Kidney (tissue), 22 donors: ENCODE data around the gene TBCK. TPM values are rescaled to one million over a fixed set of nuclear protein-coding genes. Genes with fewer than 3 reads are reported as not detected.

Source experiments
- DNase-seq, 5 donors: peaks; one replicate each; pipeline ENCODE4 v3.0.0-alpha.2; 2013 to 2020
- FAIRE-seq: peaks from 2 replicates; lab custom pipeline; 2012; peaks lifted over from hg19 to GRCh38; lab: Jason Lieb, UNC
- H3K27ac ChIP-seq, 2 donors: one replicate each; pipeline ENCODE4 v1.7.0; 2013; ENCODE audit warnings: low read depth in 2 of 2, low read length in 2 of 2, inconsistent platforms in 1 of 2
- H3K27me3 ChIP-seq: one replicate; pipeline ENCODE4 v1.7.1; 2013; ENCODE audit warnings: low read length, inconsistent platforms; ENCODE audit not compliant: control insufficient read depth, insufficient read depth
- H3K36me3 ChIP-seq, 3 donors: one replicate each; pipeline versions ENCODE4 v1.7.0 to v1.7.1; 2013; ENCODE audit warnings: low read length in 3 of 3, control low read depth in 1 of 3, inconsistent platforms in 1 of 3; ENCODE audit not compliant: insufficient read depth in 3 of 3, control insufficient read depth in 2 of 3
- H3K4me1 ChIP-seq, 3 donors: one replicate each; pipeline versions ENCODE4 v1.7.0 to v1.7.1; 2013; ENCODE audit warnings: low read length in 3 of 3, inconsistent platforms in 1 of 3, low read depth in 1 of 3; ENCODE audit not compliant: control insufficient read depth in 2 of 3, insufficient read depth in 2 of 3
- H3K4me3 ChIP-seq, 3 donors: one replicate each; pipeline versions ENCODE4 v1.7.0 to v1.8.1; 2013; ENCODE audit warnings: low read length in 3 of 3, control low read depth in 1 of 3, inconsistent platforms in 1 of 3
- H3K9ac ChIP-seq, 3 donors: one replicate each; pipeline versions ENCODE4 v1.7.0 to v1.7.1; 2013; ENCODE audit warnings: low read length in 3 of 3, control low read depth in 1 of 3, inconsistent platforms in 1 of 3
- H3K9me3 ChIP-seq, 3 donors: one replicate each; pipeline versions ENCODE4 v1.7.0 to v1.7.1; 2013; ENCODE audit warnings: low read length in 3 of 3, control low read depth in 1 of 3, inconsistent platforms in 1 of 3; ENCODE audit not compliant: control insufficient read depth in 2 of 3, insufficient read depth in 1 of 3
- intact Hi-C: fragments of 100-400 bp; cut with DNase I; formaldehyde crosslinking; loops from one replicate; pipeline ENCODE4 v1.11.1; 2022
- long read RNA-seq, 10 donors: library from polyadenylated mRNA in 1 of 10; unstranded in 1 of 10; transcript quantifications; one replicate each; pipeline ENCODE4 v2.0.0 and lab custom pipeline, GENCODE V29; 2021 to 2026
- polyA plus RNA-seq: library from polyadenylated mRNA; stranded (reverse); fragments of 350-450 nt; fragmentation: Illumina TruSeq; extraction: RNeasy Lipid Tissue Mini Kit (QIAGEN cat#74804); gene quantifications from one replicate; pipeline ENCODE4 v1.2.3, GENCODE V29; 2014; ENCODE audit warnings: low read depth, low replicate concordance; ENCODE audit not compliant: insufficient read depth
- total RNA-seq: library from RNA; stranded (reverse); fragmentation: NEBNext Ultra II Directional; extraction: Animal tissue kit (Norgen Biotek cat#: 25700); gene quantifications from one replicate; pipeline ENCODE4 v1.2.1, GENCODE V29; 2021
- TF ChIP-seq, protein P1 (sequence below): IDR thresholded peaks from 3 replicates; pipeline ENCODE4 v1.5.1; 2012; ENCODE audit warnings: mild to moderate bottlenecking, moderate library complexity, borderline replicate concordance; ENCODE audit not compliant: insufficient read depth; ENCODE audit errors: extremely low read depth
- donor health status: control.
- donor health status: control.
- donor health status: control.
- donor health status: control.
- donor health status: control.
- donor health status: DM: yes; HTN: yes; CAD: no.
- donor health status: Normal renal cell carcinoma (clear cell type).

TBCK gene
- total RNA-seq (50.0 TPM), polyA plus RNA-seq (15.8 TPM)
- long read RNA-seq, donor 1, partial matches to known transcripts: 5 of 7 reads
- long read RNA-seq, donor 1, other reads (novel, unspliced or antisense): 0 of 7 reads
- long read RNA-seq, donor 2, partial matches to known transcripts: 7 of 10 reads
- long read RNA-seq, donor 2, other reads (novel, unspliced or antisense): 0 of 10 reads
- long read RNA-seq, donor 3, partial matches to known transcripts: 196 of 247 reads
- long read RNA-seq, donor 3, other reads (novel, unspliced or antisense): 46 of 247 reads
- long read RNA-seq, donor 4, partial matches to known transcripts: 153 of 165 reads
- long read RNA-seq, donor 4, other reads (novel, unspliced or antisense): 12 of 165 reads
- long read RNA-seq, donor 5, partial matches to known transcripts: 0 of 1 reads
- long read RNA-seq, donor 5, other reads (novel, unspliced or antisense): 0 of 1 reads
- long read RNA-seq, donor 6, partial matches to known transcripts: 6 of 9 reads
- long read RNA-seq, donor 6, other reads (novel, unspliced or antisense): 0 of 9 reads
- long read RNA-seq, donor 7, partial matches to known transcripts: 5 of 15 reads
- long read RNA-seq, donor 7, other reads (novel, unspliced or antisense): 7 of 15 reads
- long read RNA-seq, donor 8, partial matches to known transcripts: 5 of 5 reads
- long read RNA-seq, donor 8, other reads (novel, unspliced or antisense): 0 of 5 reads
- long read RNA-seq, donor 9: 0 reads
- long read RNA-seq, donor 10, partial matches to known transcripts: 5 of 5 reads
- long read RNA-seq, donor 10, other reads (novel, unspliced or antisense): 0 of 5 reads

DNA sequence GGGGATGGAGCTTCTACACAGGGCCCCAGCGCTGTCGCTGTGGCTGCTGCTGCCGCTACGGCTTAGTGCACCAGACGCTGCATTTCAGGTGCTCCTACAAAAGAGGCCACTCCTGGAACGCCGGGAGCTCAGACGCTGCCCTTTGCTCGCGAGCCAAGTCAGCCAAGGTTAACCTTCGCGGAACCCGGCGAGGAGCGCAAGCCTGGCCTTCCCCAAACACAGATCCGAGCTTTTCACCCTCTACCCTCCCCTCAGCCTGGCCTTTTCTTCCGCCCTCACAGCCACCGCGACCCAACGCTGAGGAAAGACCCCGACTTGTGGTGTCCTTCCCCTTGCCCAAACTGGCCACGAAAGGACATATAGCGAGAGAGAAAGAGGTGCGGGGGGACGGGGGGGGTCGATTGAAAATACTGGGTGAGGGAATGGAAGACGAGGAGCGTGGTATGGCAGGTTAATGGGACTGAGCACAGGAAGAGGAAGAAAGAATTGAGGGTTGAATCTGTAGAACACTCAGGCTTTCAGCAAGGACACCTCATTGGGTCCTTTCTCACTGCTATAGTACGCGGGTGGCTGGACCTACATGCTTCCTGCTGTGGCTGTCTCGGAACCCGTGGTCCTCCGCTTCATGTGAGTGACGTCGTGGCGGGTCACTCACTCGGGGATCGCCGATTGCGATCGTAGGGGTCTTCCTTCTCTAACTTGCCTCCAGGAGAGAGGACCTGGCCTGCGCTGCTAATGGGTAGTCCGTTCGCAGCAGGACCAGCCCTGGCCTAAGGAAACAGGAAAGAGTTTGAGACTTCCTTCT lies at the start of gene TBCK, which contains the start of gene AIMP1:
TSS of gene TBCK (minus strand) at position 242 of the 805 bp plus-strand sequence. CDS start 7,249 bp downstream, outside the sequence.
TSS of gene AIMP1 (plus strand) at position 583 of the 805 bp plus-strand sequence. CDS start 8,460 bp downstream, outside the sequence.
- Histone ChIP-seq H3K27me3 (no peaks in the 10 kb centered on the region), H3K9ac (peak within 1 kb of the TSS; percentile 65 to 99 (median 93)), H3K27ac (peak within 1 kb of the TSS; percentile 96 to 97), H3K4me3 (peak within 1 kb of the TSS; percentile 91 to 99 (median 96)), H3K36me3 (no peaks in the 10 kb centered on the region), H3K4me1 (peaks cover 0 to 16% (median 14%) of the 10 kb centered on the region in 3 donors), H3K9me3 (no peaks in the 10 kb centered on the region)
- FAIRE-seq (no peak), DNase-seq (peak; percentile 94 to 98 (median 95))
- TF ChIP-seq, protein P1, sequence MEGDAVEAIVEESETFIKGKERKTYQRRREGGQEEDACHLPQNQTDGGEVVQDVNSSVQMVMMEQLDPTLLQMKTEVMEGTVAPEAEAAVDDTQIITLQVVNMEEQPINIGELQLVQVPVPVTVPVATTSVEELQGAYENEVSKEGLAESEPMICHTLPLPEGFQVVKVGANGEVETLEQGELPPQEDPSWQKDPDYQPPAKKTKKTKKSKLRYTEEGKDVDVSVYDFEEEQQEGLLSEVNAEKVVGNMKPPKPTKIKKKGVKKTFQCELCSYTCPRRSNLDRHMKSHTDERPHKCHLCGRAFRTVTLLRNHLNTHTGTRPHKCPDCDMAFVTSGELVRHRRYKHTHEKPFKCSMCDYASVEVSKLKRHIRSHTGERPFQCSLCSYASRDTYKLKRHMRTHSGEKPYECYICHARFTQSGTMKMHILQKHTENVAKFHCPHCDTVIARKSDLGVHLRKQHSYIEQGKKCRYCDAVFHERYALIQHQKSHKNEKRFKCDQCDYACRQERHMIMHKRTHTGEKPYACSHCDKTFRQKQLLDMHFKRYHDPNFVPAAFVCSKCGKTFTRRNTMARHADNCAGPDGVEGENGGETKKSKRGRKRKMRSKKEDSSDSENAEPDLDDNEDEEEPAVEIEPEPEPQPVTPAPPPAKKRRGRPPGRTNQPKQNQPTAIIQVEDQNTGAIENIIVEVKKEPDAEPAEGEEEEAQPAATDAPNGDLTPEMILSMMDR: no peak
- intact Hi-C loops: no loop called here

DNA sequence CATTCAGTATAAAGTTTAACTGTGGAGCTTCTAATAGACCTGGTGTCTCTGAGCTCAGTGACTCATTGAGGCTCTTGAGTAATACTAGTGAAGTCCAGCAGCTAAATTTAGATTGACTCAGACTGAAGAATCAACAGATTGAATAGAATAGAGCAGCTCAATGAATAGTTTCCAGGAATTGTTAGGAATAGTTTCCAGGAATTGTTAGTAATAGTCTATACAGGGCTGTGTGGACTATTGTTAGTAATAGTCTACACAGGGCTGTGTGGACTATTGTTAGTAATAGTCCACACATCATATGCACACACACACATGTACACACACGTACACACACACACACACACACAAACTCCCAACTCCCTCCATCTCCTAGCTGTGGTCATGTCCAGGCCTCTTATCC lies 49.6 kb upstream of the TBCK start:
- no peaks in the 10 kb centered on the region for H3K9me3 ChIP-seq
- intact Hi-C loops: no loop called here
- TF ChIP-seq, protein P1: no peak
- H3K9ac ChIP-seq: no peak overlapping the region
- no peaks in the 10 kb centered on the region for H3K36me3 ChIP-seq
- no peaks in the 10 kb centered on the region for H3K4me1 ChIP-seq
- FAIRE-seq (no peak), DNase-seq (no peak)
- H3K27me3 ChIP-seq: no peaks in the 10 kb centered on the region
- no peak overlapping the region for H3K4me3 ChIP-seq
- H3K27ac ChIP-seq: no peak overlapping the region

DNA sequence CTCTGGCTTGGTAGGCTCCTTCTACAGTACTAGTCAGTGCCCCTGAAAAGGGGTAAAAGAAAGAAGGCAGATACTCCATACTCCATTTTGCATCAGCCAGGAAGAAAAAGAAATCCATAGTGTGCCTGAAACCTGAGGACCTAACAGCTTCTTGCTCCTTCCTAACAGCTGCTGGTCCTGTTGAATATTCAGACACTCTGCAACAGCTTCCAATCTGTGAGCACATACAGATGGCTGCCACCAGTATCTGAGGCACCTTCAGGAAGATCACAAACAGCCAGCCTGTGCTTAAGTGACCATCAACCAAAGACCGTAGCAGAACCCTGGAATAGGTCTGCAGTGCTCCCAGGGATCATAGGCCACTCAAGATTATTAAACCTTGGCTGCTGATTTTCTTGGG lies 48.3 kb upstream of the TBCK start:
- Histone ChIP-seq H3K4me3 (no peak overlapping the region), H3K4me1 (no peaks in the 10 kb centered on the region), H3K9me3 (no peaks in the 10 kb centered on the region), H3K9ac (no peak overlapping the region), H3K27me3 (no peaks in the 10 kb centered on the region), H3K27ac (no peak overlapping the region), H3K36me3 (no peaks in the 10 kb centered on the region)
- TF ChIP-seq, protein P1: no peak
- intact Hi-C loops: no loop called here
- DNase-seq (no peak), FAIRE-seq (no peak)
